GM12878 (cell line): ENCODE results near the gene COG4.

Experiments
- SREBF1 ChIP-seq: IDR thresholded peaks from 2 replicates; pipeline ENCODE4 v1.6.1; 2012; ENCODE audit warnings: mild to moderate bottlenecking, low read length
- ZNF24 ChIP-seq: fragments of 450-650 bp; IDR thresholded peaks from 2 replicates; pipeline ENCODE4 v1.6.1; 2017; ENCODE audit warnings: antibody characterized with exemption, mild to moderate bottlenecking
- TF ChIP-seq, protein P1 (sequence below), 3 experiments: IDR thresholded peaks in 2 of 3; conservative IDR thresholded peaks in 1 of 3; 2 replicates each; pipeline ENCODE4 v1.5.1; 2011; ENCODE audit warnings: low read depth in 3 of 3, low read length in 3 of 3, mild to moderate bottlenecking in 3 of 3, control low read depth in 2 of 3, moderate library complexity in 2 of 3, inconsistent platforms in 1 of 3, mixed read lengths in 1 of 3; ENCODE audit not compliant: control insufficient read depth in 2 of 3, insufficient read depth in 1 of 3; ENCODE audit errors: extremely low read depth in 1 of 3

DNA sequence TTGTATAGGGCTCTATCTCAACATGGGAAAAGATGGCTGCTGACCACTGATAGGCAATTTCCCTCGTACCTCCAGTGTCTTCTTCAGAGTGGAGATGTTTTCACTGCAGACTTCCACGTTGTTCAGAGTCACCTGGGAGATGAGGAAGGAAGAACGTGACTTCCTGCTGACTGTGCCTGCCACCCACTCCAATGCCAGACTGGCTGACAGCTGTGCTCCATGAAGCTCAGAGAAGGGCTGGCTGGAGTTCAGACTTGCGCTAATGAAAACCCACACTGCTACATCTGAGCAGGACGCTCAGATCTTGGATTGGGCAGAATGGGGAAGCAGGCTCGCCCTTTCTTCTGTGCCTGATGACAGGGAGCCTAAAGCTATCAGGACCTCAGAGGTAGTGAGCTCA is 33.1 kb downstream of the COG4 start:
- TF ChIP-seq, protein P1, sequence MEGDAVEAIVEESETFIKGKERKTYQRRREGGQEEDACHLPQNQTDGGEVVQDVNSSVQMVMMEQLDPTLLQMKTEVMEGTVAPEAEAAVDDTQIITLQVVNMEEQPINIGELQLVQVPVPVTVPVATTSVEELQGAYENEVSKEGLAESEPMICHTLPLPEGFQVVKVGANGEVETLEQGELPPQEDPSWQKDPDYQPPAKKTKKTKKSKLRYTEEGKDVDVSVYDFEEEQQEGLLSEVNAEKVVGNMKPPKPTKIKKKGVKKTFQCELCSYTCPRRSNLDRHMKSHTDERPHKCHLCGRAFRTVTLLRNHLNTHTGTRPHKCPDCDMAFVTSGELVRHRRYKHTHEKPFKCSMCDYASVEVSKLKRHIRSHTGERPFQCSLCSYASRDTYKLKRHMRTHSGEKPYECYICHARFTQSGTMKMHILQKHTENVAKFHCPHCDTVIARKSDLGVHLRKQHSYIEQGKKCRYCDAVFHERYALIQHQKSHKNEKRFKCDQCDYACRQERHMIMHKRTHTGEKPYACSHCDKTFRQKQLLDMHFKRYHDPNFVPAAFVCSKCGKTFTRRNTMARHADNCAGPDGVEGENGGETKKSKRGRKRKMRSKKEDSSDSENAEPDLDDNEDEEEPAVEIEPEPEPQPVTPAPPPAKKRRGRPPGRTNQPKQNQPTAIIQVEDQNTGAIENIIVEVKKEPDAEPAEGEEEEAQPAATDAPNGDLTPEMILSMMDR (IDR thresholded peaks at IDR 0.05 in 2 of 3, conservative IDR thresholded peaks at IDR 0.05 in 1 of 3; ENCODE audit: control insufficient read depth in 2 of 3, extremely low read depth in 1 of 3, insufficient read depth in 1 of 3, low read depth in 3 of 3, low read length in 3 of 3): no peak
- no peak for TF ChIP-seq SREBF1
- no peak for TF ChIP-seq ZNF24
